HG03060 (cell line): ENCODE results near the gene VRTN.
"Not testable (repeated sequence)": the region's sequence is repeated elsewhere in the genome, so short reads cannot be mapped to it uniquely, and the experiment has no call there.

Experiments used
- ATAC-seq: cut with Tn5 transposase; IDR thresholded peaks from one replicate; pipeline ENCODE4 v1.9.1; 2021; ENCODE audit warnings: low read depth, moderate number of reproducible peaks; ENCODE audit not compliant: unreplicated experiment

The VRTN gene

DNA sequence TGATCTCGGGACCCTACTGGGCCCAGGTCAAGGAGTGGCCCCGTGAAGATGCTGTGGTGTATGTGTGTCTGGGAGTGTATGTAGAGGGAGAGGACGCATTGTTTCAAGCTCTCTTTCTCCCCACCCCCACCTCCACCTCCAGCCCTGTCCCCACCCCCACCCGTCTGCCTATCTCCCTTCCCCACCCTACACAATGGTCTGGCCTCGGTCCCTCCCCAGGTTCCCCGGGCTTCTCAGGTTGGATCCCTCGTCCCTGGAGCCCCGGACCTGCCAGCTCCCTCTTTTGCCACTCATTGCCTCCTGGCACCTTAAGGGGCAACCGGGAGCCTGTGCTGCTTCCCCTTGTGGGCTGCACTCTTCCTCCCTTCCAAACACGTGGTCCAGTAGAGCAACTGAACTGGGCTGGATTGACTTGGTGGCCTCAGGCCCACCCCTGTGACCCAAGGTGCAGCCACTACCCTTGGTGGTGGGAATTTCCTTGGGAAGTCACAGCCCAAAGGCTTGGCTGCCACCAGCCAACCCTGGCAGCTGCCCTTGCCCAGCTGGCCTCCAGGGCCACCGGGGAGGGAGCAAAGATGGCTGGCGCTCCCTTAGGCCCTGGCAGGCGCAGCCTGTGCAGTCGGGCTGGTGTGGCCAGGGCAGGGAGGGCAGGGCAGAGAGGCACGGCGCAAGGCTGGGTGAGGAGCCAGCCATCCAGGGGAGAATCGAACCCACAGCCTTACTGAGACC is 628 bp downstream of the VRTN start:
- no peak for ATAC-seq

DNA sequence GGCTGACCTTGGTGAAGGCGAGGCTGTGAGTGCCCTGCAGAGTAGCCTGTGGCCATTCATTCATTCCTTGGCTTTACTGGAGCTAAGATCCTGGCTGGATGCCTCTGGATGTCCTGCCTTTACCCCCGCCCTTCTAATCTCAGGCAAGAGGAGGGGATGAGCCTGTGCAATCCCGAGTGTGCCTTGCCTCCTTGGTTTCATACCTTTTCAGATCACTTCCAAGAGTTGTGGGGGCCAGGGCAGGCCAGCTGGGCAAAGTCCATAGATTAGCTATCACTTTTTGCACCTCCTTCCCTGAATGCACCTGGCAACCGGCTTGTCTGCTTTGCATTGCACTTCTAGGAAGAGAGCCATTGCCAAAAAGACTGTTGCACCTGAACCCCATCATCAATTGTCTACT is 1.5 kb downstream of the VRTN start:
- ATAC-seq, result no peak

DNA sequence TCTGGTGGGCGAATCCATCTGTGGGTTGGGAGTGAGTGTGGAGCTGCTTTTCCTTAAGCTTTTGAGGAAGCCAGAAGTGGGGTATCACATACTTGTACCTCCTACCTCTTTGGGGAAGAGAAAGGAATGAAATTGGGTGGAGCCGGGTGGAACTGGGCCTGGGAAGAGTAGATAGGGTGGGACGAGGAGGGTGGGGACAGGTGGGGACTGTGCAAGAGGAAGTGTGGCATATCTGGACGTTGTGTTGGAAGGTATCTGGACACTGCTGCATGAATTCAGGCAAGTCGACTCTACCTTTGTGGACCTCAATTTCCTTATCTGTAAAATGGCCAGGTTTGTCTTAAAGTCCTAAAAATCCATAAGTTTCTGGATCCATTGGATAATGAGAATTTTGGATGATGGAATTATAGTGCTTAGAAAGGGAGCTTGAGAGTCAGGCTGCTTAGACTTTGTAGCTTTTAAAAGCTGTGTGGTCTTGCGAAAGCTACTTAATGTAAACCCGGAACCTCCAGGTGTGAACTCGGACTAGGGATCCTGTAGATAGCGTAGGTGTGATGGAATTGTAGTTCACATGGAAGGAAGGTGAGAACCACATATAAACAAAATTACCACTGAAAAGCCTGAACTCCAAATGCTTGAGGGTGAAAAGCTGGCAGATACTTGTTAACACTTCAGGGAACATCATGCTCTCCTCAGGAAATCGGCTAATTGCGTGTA is 2.1 kb downstream of the VRTN start:
- ATAC-seq, result no peak

DNA sequence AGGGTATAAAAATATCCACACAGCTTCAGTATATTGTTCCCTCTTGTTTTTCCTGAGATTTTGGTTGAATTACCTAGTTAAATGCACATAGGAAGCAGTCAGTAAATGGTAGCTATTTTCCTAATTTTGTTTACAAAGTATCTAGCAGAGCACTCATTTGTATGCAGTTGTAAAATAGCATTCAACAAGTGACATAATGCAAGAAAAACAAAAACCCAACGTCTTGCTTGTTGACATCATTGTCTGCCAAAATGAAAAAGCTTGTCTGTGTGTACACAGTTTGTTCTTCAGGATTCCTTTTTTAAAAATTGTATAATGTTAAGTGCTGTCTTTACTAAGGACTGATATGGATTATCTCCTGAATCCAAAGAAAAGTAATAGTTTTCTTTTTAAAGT is 2.7 kb downstream of the VRTN start:
- no peak for ATAC-seq

DNA sequence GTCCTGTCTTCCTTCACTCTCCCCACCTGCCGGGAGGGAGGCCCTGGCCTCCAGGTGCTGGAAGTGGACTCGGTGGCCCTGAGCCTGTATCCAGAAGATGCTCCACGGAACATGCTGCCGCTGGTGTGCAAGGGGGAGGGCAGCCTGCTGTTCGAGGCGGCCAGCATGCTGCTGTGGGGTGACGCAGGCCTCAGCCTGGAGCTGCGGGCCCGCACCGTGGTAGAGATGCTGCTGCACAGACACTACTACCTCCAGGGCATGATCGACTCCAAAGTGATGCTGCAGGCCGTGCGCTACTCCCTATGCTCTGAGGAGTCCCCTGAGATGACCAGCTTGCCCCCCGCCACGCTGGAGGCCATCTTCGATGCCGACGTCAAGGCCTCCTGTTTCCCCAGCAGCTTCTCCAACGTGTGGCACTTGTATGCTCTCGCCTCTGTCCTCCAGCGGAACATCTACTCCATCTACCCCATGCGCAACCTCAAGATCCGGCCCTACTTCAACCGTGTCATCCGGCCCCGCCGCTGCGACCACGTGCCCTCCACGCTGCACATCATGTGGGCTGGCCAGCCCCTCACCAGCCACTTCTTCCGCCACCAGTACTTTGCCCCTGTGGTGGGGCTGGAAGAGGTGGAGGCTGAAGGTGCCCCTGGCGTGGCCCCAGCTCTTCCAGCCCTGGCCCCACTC is 8.8 kb downstream of the VRTN start:
- no peak for ATAC-seq

DNA sequence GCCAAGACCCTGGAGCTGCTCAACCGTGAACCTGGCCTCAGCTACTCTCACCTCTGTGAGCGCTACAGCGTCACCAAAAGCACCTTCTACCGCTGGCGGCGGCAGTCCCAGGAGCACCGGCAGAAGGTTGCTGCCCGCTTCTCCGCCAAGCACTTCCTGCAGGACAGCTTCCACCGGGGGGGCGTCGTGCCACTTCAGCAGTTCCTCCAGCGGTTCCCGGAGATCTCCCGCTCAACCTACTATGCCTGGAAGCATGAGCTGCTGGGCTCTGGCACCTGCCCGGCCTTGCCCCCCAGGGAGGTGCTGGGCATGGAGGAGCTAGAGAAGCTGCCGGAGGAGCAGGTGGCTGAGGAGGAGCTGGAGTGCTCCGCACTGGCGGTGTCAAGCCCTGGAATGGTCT is 9.3 kb downstream of the VRTN start:
- ATAC-seq, result no peak

DNA sequence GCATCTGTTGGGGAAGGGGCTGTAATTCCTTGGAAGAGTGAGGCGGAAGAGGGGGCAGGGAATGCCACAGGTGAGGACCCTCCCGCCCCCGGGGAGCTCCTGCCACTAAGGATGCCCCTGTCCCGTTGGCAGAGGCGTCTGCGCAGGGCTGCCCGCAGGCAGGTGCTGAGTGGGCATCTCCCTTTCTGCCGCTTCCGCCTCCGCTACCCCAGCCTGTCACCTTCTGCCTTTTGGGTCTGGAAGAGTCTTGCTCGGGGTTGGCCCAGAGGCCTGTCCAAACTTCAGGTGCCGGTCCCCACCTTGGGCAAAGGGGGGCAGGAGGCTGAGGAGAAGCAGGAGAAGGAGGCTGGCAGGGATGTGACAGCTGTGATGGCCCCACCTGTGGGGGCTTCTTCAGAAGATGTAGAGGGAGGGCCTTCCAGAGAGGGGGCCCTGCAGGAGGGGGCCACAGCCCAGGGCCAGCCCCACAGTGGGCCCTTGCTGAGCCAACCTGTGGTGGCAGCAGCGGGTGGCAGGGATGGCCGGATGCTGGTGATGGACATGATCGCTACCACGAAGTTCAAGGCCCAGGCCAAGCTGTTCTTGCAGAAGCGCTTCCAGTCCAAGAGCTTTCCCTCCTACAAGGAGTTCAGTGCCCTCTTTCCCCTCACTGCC is 10.0 kb downstream of the VRTN start:
- ATAC-seq, result no peak

DNA sequence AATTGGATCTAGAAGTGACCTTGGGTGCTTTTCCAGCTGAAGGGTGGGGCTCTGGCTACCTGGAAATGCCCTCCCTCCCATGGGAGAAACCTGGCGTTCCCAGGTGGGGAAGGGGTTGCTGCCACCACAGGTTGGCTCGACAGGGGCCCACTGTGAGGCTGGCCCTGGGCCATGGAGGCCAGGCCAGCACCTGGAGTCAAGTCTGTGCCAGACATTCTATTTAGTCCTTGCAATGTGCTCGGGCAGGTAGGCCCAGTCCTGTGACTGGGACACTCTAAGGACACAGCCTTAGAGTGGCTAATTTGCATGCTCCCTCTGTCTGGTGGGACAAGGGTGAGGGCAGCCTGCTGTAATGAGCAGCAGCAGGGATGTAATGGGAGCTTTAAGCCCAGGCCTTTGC is 11.9 kb downstream of the VRTN start:
- no peak for ATAC-seq

DNA sequence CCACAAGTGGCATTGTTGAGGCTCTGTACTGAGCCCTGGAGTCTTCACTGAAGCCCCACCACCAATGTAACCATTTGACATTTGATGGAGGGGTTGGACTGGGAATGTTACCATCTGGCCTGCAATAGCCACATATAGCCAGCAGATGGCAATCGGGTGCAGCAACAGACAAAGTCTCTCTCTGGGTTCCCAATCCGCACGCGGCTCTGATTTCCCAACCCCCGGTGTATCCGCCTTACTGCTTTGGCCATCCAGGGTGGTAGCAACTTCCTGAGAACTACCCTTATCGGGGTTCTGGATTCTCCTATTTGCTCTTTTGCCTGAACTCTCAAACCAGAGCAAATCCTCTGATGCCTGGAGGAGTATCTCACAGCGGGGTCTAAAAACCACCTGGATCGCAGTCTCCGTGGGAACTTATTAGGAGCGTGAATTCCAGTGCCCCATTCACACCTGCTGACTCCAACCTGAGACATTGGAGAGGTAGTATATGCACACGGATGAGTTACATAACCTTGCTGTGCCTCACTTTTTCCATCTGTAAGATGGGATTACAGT is 14.2 kb downstream of the VRTN start:
- no peak for ATAC-seq

DNA sequence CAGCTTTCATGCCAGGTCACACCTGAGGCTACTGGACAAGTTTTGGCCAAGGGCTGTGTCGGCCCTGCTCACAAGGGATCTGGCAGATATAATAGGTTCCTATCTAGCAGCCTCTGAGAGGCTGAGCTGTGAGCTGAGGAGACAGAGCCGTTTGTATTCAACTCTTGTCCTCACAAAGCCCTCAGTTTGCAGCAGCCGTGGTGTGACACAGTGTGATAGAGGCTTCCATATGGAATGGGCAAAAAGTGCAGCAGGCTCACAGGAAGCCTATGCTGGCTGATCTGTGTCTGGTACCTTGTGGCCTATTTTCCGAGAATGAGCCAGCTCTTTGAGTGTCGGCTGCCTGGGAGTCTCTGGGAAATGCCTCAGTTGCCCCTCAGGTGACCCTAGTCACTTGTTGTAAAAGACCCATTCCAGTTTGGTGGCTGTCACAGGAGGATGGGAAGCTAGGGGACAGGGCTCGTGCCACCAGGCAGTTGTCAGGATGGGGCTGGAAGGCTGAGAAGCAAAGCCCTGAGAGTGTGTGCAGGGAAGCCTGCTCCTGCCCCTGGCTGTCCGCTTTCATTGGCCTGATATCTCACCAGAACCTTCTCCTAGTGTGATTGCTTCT is 16.1 kb downstream of the VRTN start:
- ATAC-seq, result no peak

DNA sequence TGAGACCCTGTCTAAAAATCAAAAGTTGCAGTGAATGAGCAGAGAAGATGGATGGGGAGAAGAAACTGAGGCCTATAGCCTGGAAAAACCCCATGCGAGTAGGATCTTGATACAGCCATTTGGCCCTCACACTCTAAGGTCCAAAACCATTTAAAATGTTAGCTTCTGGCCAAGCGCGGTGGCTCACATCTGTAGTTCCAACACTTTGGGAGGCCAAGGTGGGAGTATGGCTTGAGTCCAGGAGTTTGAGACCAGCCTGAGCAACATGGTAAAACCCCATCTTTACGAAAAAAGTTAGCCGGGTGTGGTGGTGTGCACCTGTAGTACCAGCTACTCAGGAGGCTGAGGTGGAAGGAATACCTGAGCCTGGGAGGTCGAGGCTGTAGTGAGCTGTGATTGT is 19.8 kb downstream of the VRTN start:
- no peak for ATAC-seq

DNA sequence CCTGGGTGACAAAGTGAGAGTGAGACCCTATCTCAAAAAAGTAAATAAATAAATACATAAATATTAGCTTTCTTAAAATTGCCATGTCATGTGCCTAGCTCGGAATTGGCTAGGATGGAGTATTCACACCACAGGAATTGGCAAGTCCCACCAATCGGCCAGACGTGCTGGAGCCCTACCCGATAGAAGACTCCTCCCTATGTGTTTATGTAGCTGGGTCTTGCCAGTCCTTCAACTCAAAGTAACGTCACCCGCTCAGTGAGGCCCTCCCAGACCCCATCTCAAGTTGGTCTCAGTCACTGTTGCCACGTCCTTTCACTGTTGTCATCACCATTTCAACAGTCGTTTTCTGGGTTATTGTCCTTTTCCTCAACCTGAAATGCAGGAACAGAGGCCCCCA is 20.2 kb downstream of the VRTN start:
- no peak for ATAC-seq

DNA sequence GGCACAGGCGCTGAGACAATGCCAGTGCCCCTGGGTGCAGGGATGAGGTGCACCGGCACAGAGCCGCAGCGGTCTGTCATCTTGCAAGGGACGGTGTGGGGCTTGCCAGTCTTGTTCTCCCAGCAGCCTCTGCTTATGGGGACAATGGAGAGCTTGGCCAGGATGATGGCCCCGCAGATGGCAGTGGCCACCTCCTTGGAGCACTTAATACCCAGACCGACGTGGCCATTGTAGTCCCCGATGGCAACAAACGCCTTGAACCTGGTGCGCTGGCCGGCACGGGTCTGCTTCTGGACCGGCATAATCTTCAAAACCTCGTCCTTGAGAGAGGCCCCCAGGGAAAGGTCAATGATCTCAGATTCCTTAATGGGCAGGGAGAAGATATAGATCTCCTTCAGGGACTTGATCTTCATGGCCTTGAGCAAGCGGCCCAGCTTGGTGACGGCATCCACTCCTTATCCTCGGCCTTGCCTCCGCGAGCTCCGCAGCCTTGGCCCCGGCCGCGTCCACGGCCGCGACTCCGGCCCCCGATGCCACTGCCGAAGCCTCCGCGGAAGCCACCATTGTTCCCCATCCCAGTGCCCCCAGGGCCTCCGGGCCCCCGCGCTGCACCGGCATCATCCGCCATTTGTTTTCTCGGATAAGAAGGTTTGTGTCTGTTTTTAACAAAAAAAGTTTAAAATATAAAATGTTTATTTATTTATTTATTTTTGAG is 29.9 kb downstream of the VRTN start:
- ATAC-seq, result no peak

DNA sequence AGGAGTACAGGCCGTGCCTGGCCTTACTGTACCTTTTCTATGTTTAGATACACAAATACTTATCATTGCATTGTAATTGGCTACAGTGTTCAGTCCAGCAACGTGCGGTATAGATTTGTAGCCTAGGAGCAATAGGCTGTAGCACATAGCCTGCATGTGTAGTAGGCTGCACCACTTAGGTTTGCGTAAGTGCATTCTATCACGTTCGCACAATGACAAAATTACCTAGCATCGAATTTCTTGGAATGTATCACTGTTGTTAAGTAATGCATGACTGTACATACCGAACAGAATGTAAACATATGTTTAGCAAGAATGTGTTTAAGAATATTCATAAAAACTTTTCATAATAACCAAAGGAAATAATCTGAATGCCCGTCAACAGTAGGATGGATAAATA is 31.9 kb downstream of the VRTN start:
- no peak for ATAC-seq

DNA sequence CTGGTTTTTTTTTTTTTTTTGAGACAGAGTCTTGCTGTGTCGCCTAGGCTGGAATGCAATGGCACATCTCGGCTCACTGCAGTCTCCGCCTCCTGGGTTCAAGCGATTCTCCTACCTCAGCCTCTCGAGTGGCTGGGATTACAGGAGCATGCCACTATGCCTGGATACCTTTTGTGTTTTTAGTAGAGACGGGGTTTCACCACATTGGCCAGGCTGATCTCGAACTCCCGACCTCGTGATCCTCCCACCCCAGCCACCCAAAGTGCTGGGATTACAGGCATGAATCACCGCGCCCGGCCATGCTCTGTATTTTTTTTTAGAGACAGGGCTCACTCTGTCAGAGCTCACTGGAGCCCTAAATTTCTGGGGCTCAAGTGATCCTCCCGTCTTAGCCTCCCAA is 32.6 kb downstream of the VRTN start:
- ATAC-seq, result no peak

DNA sequence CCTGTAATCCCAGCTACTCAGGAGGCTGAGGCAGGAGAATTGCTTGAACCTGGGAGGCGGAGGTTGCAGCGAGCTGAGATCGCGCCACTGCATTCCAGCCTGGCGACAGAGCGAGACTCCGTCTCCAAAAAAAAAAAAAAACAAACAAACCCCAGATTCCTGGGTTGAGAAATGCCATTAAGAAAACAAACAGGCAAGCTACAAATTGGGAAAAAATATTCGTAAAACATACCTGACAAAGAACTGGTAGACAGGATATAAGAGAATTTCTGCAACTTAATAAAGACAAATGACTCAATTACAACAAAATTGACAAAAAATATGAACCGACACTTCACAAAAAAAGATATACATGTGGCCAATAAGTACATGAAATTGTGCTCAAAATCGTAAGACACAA is 33.3 kb downstream of the VRTN start:
- not testable (repeated sequence) for ATAC-seq

DNA sequence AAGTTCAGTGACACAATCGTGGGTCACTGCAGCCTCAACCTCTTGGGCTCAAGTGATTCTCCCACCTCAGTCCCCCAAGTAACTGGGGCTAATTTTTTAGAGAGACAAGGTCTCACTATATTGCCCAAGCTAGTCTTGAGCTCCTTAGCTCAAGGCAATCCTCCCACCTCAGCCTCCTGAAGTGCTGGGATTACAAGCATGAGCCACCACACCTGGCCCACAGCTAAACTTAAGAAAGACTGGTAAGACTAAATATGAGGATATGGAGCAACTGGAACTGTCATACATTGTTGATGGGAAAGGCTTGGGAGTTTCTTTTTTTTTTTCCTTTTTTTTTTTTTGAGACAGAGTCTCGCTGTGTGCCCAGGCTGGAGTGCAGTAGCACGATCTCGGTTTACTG is 34.0 kb downstream of the VRTN start:
- no peak for ATAC-seq

DNA sequence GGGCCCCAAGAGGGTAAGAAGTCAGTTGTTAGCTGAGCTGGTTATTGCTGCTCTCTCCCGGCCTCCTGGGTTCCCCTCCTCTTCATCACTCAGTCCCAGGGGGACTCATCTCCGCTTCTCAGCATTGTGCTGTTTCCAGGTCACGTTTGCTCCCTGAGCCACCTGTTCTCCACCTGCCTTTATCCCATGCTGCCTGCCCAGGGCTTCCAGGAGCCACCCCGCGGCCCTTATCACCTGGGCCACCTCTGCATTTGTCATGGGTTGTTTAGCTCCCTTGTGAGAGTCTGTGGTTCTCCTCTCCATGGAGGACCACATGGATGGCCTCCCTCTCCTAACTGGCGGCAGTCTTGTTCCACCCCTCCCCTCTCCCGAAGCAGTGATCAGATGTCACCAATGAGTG is 41.7 kb downstream of the VRTN start:
- no peak for ATAC-seq

DNA sequence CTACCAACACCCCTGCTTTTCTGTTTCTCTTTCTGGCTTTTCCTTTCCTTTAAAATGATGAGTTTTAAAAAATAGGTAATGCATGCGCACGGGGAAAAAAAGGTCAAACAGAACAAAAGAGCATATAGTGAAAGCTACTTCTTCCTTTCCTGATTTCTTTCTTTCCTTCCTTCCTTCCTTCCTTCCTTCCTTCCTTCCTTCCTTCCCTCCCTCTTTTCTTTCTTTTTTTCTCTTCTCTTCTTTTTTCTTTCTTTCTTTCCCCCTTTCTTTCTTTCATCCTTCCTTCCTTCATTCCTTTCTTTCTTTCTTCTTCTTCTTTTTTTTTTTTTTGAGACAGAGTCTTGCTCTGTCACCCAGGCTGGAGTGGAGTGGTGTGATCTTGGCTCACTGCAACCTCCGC is 42.2 kb downstream of the VRTN start:
- not testable (repeated sequence) for ATAC-seq

DNA sequence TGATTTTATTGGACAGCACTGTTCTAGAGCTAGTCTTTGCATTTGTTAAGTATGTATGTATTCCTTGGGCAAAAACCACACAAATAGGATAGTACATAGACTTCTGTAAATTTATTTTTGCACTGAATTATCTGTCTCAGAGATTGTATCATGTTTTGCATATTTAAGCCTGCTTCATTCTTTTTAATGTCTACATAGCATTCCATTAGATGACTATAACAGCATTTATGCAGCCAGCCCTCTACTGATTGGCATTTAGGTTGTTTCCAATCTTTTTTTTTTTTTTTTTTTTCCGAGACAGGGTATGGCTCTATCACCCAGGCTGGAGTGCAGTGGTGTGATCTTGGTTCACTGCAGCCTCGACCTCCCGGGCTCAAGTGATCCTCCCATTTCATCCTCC is 43.2 kb downstream of the VRTN start:
- no peak for ATAC-seq
